H9 (cell line): ENCODE measurements around the gene BCKDHB. TPM values are rescaled to one million over a fixed set of nuclear protein-coding genes. Genes with fewer than 3 reads are reported as not detected.
A peak's percentile ranks its signal among the peaks of the same experiment; 100 is the strongest.

ENCODE experiments used
- DNase-seq: peaks from one replicate; pipeline ENCODE4 v3.0.0-alpha.2; 2017
- H2AFZ ChIP-seq: one replicate; pipeline ENCODE4 v1.6.1; 2013; ENCODE audit warnings: mild to moderate bottlenecking, low read length, control low read depth, moderate library complexity
- H2AK5ac ChIP-seq: 2 replicates; pipeline ENCODE4 v1.6.1; 2013; ENCODE audit warnings: low read length, control low read depth, mixed read lengths; ENCODE audit not compliant: insufficient read length
- H2BK120ac ChIP-seq: one replicate; pipeline ENCODE4 v1.6.1; 2013; ENCODE audit warnings: low read depth, mild to moderate bottlenecking, low read length, control low read depth, inconsistent platforms; ENCODE audit not compliant: poor library complexity, severe bottlenecking
- H2BK12ac ChIP-seq: 2 replicates; pipeline ENCODE4 v1.6.1; 2013; ENCODE audit warnings: low read length, control low read depth, mixed read lengths, low read depth; ENCODE audit not compliant: insufficient read length
- H2BK15ac ChIP-seq: 2 replicates; pipeline ENCODE4 v1.6.1; 2013; ENCODE audit warnings: low read depth, low read length, control low read depth
- H2BK20ac ChIP-seq: one replicate; pipeline ENCODE4 v1.6.1; 2013; ENCODE audit warnings: low read depth, mild to moderate bottlenecking, low read length, control low read depth, inconsistent platforms; ENCODE audit not compliant: poor library complexity, severe bottlenecking
- H2BK5ac ChIP-seq: 2 replicates; pipeline ENCODE4 v1.6.1; 2013; ENCODE audit warnings: low read length, control low read depth, mixed read lengths; ENCODE audit not compliant: insufficient read length
- H3K14ac ChIP-seq: 2 replicates; pipeline ENCODE4 v1.6.1; 2013; ENCODE audit warnings: low read length, control low read depth; ENCODE audit not compliant: insufficient read depth
- H3K18ac ChIP-seq: 2 replicates; pipeline ENCODE4 v1.6.1; 2013; ENCODE audit warnings: low read depth, mild to moderate bottlenecking, mixed read lengths, low read length, control low read depth; ENCODE audit not compliant: insufficient read length
- H3K23ac ChIP-seq: 2 replicates; pipeline ENCODE4 v1.6.1; 2013; ENCODE audit warnings: low read length, control low read depth, mixed read lengths, low read depth; ENCODE audit not compliant: insufficient read length
- H3K23me2 ChIP-seq: 2 replicates; pipeline ENCODE4 v1.6.1; 2013; ENCODE audit warnings: low read depth, mild to moderate bottlenecking, mixed read lengths, low read length, control low read depth; ENCODE audit not compliant: insufficient read length, poor library complexity, severe bottlenecking
- H3K27ac ChIP-seq: 2 replicates; pipeline ENCODE4 v1.5.1; 2013; ENCODE audit warnings: low read length, control low read depth, mixed read lengths, low read depth; ENCODE audit not compliant: insufficient read length
- H3K27me3 ChIP-seq: 2 replicates; pipeline ENCODE4 v1.6.1; 2013; ENCODE audit warnings: low read length, control low read depth, inconsistent platforms; ENCODE audit not compliant: insufficient read depth
- H3K4ac ChIP-seq: 2 replicates; pipeline ENCODE4 v1.6.1; 2013; ENCODE audit warnings: low read depth, mild to moderate bottlenecking, control low read depth, inconsistent platforms, low read length, moderate library complexity
- H3K4me1 ChIP-seq: 2 replicates; pipeline ENCODE4 v1.6.1; 2013; ENCODE audit warnings: low read length, control low read depth, inconsistent platforms; ENCODE audit not compliant: insufficient read depth
- H3K4me2 ChIP-seq: 2 replicates; pipeline ENCODE4 v1.6.1; 2013; ENCODE audit warnings: low read length, control low read depth, mixed read lengths; ENCODE audit not compliant: insufficient read length, insufficient read depth
- H3K56ac ChIP-seq: 2 replicates; pipeline ENCODE4 v1.6.1; 2013; ENCODE audit warnings: low read depth, mild to moderate bottlenecking, mixed read lengths, low read length, control low read depth; ENCODE audit not compliant: insufficient read length
- H3K79me1 ChIP-seq: 2 replicates; pipeline ENCODE4 v1.6.1; 2013; ENCODE audit warnings: low read depth, mild to moderate bottlenecking, moderate library complexity, low read length, control low read depth, inconsistent platforms; ENCODE audit not compliant: insufficient read depth, poor library complexity, severe bottlenecking
- H3K79me2 ChIP-seq: 2 replicates; pipeline ENCODE4 v1.6.1; 2013; ENCODE audit warnings: low read length, control low read depth, inconsistent platforms; ENCODE audit not compliant: insufficient read depth
- H3K9ac ChIP-seq: 2 replicates; pipeline ENCODE4 v1.6.1; 2013; ENCODE audit warnings: low read length, control low read depth, mixed read lengths; ENCODE audit not compliant: insufficient read length; ENCODE audit errors: extremely low read depth
- H3K9me3 ChIP-seq: one replicate; pipeline ENCODE4 v1.6.1; 2013; ENCODE audit warnings: low read depth, low read length, inconsistent platforms; ENCODE audit not compliant: control insufficient read depth
- H3T11ph ChIP-seq: one replicate; pipeline ENCODE4 v1.6.1; 2013; ENCODE audit warnings: mild to moderate bottlenecking, low read length, control low read depth, inconsistent platforms
- H4K20me1 ChIP-seq: one replicate; pipeline ENCODE4 v1.6.1; 2013; ENCODE audit not compliant: control insufficient read depth, insufficient read length, insufficient read depth
- H4K5ac ChIP-seq: 2 replicates; pipeline ENCODE4 v1.6.1; 2013; ENCODE audit warnings: low read depth, mild to moderate bottlenecking, mixed read lengths, low read length, control low read depth; ENCODE audit not compliant: insufficient read length
- H4K8ac ChIP-seq: replicated peaks from 2 replicates; pipeline ENCODE4 v1.6.1; 2013; ENCODE audit warnings: low read length, control low read depth, mixed read lengths, low read depth; ENCODE audit not compliant: insufficient read length
- H4K91ac ChIP-seq: 2 replicates; pipeline ENCODE4 v1.6.1; 2013; ENCODE audit warnings: low read depth, mild to moderate bottlenecking, moderate library complexity, mixed read lengths, low read length, control low read depth; ENCODE audit not compliant: insufficient read length
- H3K27ac Mint-ChIP-seq, 3 experiments: 2 replicates in 2 of 3; 3 replicates in 1 of 3; pipeline ENCODE4 v1.8.0; 2020 to 2021; ENCODE audit warnings: mixed read lengths in 3 of 3, mild to moderate bottlenecking in 1 of 3, moderate library complexity in 1 of 3
- H3K27me3 Mint-ChIP-seq: 2 replicates; pipeline ENCODE4 v1.8.0; 2021; ENCODE audit warnings: low read depth, mild to moderate bottlenecking, moderate library complexity, mixed read lengths
- H3K36me3 Mint-ChIP-seq, 3 experiments: 2 replicates in 2 of 3; 3 replicates in 1 of 3; pipeline ENCODE4 v1.8.0; 2020 to 2021; ENCODE audit warnings: low read depth in 3 of 3, mixed read lengths in 3 of 3; ENCODE audit not compliant: insufficient read depth in 1 of 3
- H3K4me1 Mint-ChIP-seq, 2 experiments: 2 replicates each; pipeline ENCODE4 v1.8.0; 2020; ENCODE audit warnings: mixed read lengths in 2 of 2
- H3K4me3 Mint-ChIP-seq, 2 experiments: 2 replicates in 1 of 2; 3 replicates in 1 of 2; pipeline ENCODE4 v1.8.0; 2020 to 2021; ENCODE audit warnings: mild to moderate bottlenecking in 2 of 2, mixed read lengths in 2 of 2, moderate library complexity in 1 of 2
- H3K9me3 Mint-ChIP-seq, 2 experiments: 2 replicates in 1 of 2; 3 replicates in 1 of 2; pipeline ENCODE4 v1.8.0; 2020; ENCODE audit warnings: mild to moderate bottlenecking in 2 of 2, mixed read lengths in 2 of 2, moderate library complexity in 1 of 2
- CTCF ChIP-seq: fragments of 200-600 bp; sonication (generic); conservative IDR thresholded peaks from 3 replicates; pipeline ENCODE4 v1.8.0; 2021; ENCODE audit warnings: antibody characterized with exemption, mild to moderate bottlenecking
- WGBS: extraction: QIAGEN DNeasy Blood & Tissue Kit; methylation state at CpG from one replicate; pipeline ENCODE4 v1.1.7; 2013; ENCODE audit warnings: missing lambda C conversion rate, low lambda C conversion rate, mixed read lengths; ENCODE audit not compliant: insufficient read length; ENCODE audit errors: extremely low coverage; 5-methylcytosine and 5-hydroxymethylcytosine counted together
- total RNA-seq: library from RNA; stranded (reverse); gene quantifications from 2 replicates; pipeline ENCODE4 v1.2.1, GENCODE V29; 2021

The BCKDHB gene
- total RNA-seq, 1 experiment from 2014 or later, result 26.6 TPM

DNA sequence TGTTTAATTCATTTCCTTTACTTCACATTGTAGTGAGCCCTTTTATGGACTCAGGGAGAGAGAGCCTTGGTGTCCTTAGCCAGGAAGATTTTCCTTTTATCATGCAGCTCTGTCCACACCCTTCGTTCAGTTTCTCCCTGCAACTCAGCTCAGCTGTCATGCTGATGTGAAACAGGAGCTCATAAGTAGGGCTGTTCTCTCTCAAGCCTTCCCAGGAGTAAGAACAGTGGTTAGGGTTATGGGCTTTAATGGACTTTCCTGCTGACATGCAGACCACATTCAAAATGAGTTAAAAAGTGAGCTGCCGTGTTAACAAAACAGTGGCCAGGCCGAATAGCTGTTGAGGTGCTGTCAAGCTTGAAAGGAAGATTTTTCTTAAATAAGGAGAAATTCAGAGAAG is 104.1 kb downstream of the BCKDHB start:
- TF ChIP-seq CTCF, result no peak
- H3K4me1 ChIP-seq, result peaks cover 3% of the 10 kb centered on the region; the same call in 1 of the 2 replicates
- H2BK12ac ChIP-seq, result no peak overlapping the region
- H3K4me2 ChIP-seq, result no peak overlapping the region
- H3K27ac ChIP-seq, result no peak overlapping the region
- no peak overlapping the region for H2BK120ac ChIP-seq
- no peaks in the 10 kb centered on the region for H3K23me2 ChIP-seq
- H3K18ac ChIP-seq, result no peak overlapping the region
- Mint-ChIP-seq H3K27me3 (no peaks in the 10 kb centered on the region), H3K36me3 (0 out of 7 replicates have a peak, but pooled peaks cover 0 to 4% (median 0%) of the 10 kb centered on the region in 3 experiments), H3K4me1 (peaks cover 27 to 28% of the 10 kb centered on the region in 2 experiments), H3K9me3 (no peaks in the 10 kb centered on the region), H3K4me3 (no peak overlapping the region), H3K27ac (peak overlapping the region in 2 of 3 experiments; percentile 62 to 75; a peak in 2 of 7 replicates)
- H3K27me3 ChIP-seq, result no peaks in the 10 kb centered on the region
- H3T11ph ChIP-seq, result no peak overlapping the region
- H3K4ac ChIP-seq, result no peak overlapping the region
- H2BK20ac ChIP-seq, result no peak overlapping the region
- peak; percentile 42 for DNase-seq
- no peaks in the 10 kb centered on the region for H3K79me2 ChIP-seq
- H2BK15ac ChIP-seq, result no peak overlapping the region
- H3K79me1 ChIP-seq, result no peaks in the 10 kb centered on the region
- no peak overlapping the region for H3K23ac ChIP-seq
- H3K14ac ChIP-seq, result no peak overlapping the region
- H4K20me1 ChIP-seq, result no peaks in the 10 kb centered on the region
- WGBS, result no CpG with 5 or more reads among the region's 3 CpGs
- no peak overlapping the region for H2AK5ac ChIP-seq
- H4K91ac ChIP-seq, result no peak overlapping the region
- H3K9me3 ChIP-seq, result no peaks in the 10 kb centered on the region
- no peak overlapping the region for H4K8ac ChIP-seq
- H2BK5ac ChIP-seq, result no peak overlapping the region
- H3K56ac ChIP-seq, result no peak overlapping the region
- H4K5ac ChIP-seq, result no peak overlapping the region
- no peak overlapping the region for H3K9ac ChIP-seq
- H2AFZ ChIP-seq, result no peak overlapping the region
